ENCODE results near the gene GPR31.
"Not testable (repeated sequence)": the region's sequence is repeated elsewhere in the genome, so short reads cannot be mapped to it uniquely, and the experiment has no call there.

Gene GPR31

GRCh38 chr6:167168296-167168695, 10.5 kb upstream of the GPR31 start:
- H3K4me3 ChIP-seq (ENCODE audit: low read length in 2 of 2); H4K91ac ChIP-seq (ENCODE audit: low read depth, low read length, poor library complexity); H3K9me3 ChIP-seq (replicated peaks in 1 of 2; ENCODE audit: control insufficient read depth in 2 of 2, insufficient read depth in 1 of 2, low read depth in 1 of 2, low read length in 2 of 2); DNase-seq (ENCODE audit: low spot score); H2AK5ac ChIP-seq (ENCODE audit: low read depth, low read length); H2BK120ac ChIP-seq (ENCODE audit: low read depth, low read length); H3K14ac ChIP-seq (ENCODE audit: low read length); H3K4me2 ChIP-seq (ENCODE audit: insufficient read depth, low read length, poor library complexity, severe bottlenecking); H2BK15ac ChIP-seq (ENCODE audit: low read length); H3K4me1 ChIP-seq (ENCODE audit: control insufficient read depth in 2 of 2, insufficient read depth in 1 of 2, low read depth in 1 of 2, low read length in 2 of 2); H2BK12ac ChIP-seq (ENCODE audit: low read length); H3K4ac ChIP-seq (ENCODE audit: low read length); H2BK5ac ChIP-seq (ENCODE audit: low read length); H3K27ac ChIP-seq (replicated peaks; ENCODE audit: low read length); H4K8ac ChIP-seq (ENCODE audit: low read depth, low read length); H3K36me3 ChIP-seq (replicated peaks in 1 of 2; ENCODE audit: control insufficient read depth in 2 of 2, insufficient read depth in 2 of 2, low read length in 2 of 2); H3K79me1 ChIP-seq (ENCODE audit: low read depth, low read length); H2AFZ ChIP-seq (ENCODE audit: low read length); H3K18ac ChIP-seq (ENCODE audit: low read length); H3K9ac ChIP-seq (ENCODE audit: low read depth, low read length, poor library complexity); H3K23ac ChIP-seq (ENCODE audit: low read depth, low read length, poor library complexity): not testable (repeated sequence)
- no CpG with 5 or more reads among the region's 16 CpGs for WGBS, 2 donors (ENCODE audit: extremely low coverage in 2 of 2, insufficient read length in 2 of 2, insufficient replicate concordance in 1 of 2)
- peaks cover 0 to 13% (median 0%) of the 10 kb centered on the region in 3 experiments for H3K27me3 ChIP-seq (ENCODE audit: control insufficient read depth in 3 of 3, insufficient read depth in 3 of 3, low read depth in 1 of 3, low read length in 3 of 3)

- H3K4me2 ChIP-seq (ENCODE audit: insufficient read depth, low read length, poor library complexity, severe bottlenecking); H2BK120ac ChIP-seq (ENCODE audit: low read depth, low read length); H3K23ac ChIP-seq (ENCODE audit: low read depth, low read length, poor library complexity); H3K4me3 ChIP-seq (ENCODE audit: low read length in 2 of 2); H3K9me3 ChIP-seq (replicated peaks in 1 of 2; ENCODE audit: control insufficient read depth in 2 of 2, insufficient read depth in 1 of 2, low read depth in 1 of 2, low read length in 2 of 2); H3K79me1 ChIP-seq (ENCODE audit: low read depth, low read length); H4K91ac ChIP-seq (ENCODE audit: low read depth, low read length, poor library complexity); H2BK12ac ChIP-seq (ENCODE audit: low read length); H2AFZ ChIP-seq (ENCODE audit: low read length); H3K18ac ChIP-seq (ENCODE audit: low read length); H3K14ac ChIP-seq (ENCODE audit: low read length); H3K9ac ChIP-seq (ENCODE audit: low read depth, low read length, poor library complexity); H2BK15ac ChIP-seq (ENCODE audit: low read length); H2BK5ac ChIP-seq (ENCODE audit: low read length); H3K36me3 ChIP-seq (replicated peaks in 1 of 2; ENCODE audit: control insufficient read depth in 2 of 2, insufficient read depth in 2 of 2, low read length in 2 of 2); H3K4me1 ChIP-seq (ENCODE audit: control insufficient read depth in 2 of 2, insufficient read depth in 1 of 2, low read depth in 1 of 2, low read length in 2 of 2); H2AK5ac ChIP-seq (ENCODE audit: low read depth, low read length); H3K4ac ChIP-seq (ENCODE audit: low read length); H3K27ac ChIP-seq (replicated peaks; ENCODE audit: low read length); H4K8ac ChIP-seq (ENCODE audit: low read depth, low read length); DNase-seq (ENCODE audit: low spot score): not testable (repeated sequence)
- WGBS, 2 donors (ENCODE audit: extremely low coverage in 2 of 2, insufficient read length in 2 of 2, insufficient replicate concordance in 1 of 2): no CpG with 5 or more reads among the region's 10 CpGs
- peaks cover 0 to 13% (median 0%) of the 10 kb centered on the region in 3 experiments for H3K27me3 ChIP-seq (ENCODE audit: control insufficient read depth in 3 of 3, insufficient read depth in 3 of 3, low read depth in 1 of 3, low read length in 3 of 3)
Measured at GRCh38 chr6:167167699-167168098, 9.9 kb upstream of the GPR31 start.

GRCh38 chr6:167165858-167166471, 8.2 kb upstream of the GPR31 start:
- peaks cover 0 to 2% of the 10 kb centered on the region in 2 donors for H3K9me3 ChIP-seq (replicated peaks in 1 of 2; ENCODE audit: control insufficient read depth in 2 of 2, insufficient read depth in 1 of 2, low read depth in 1 of 2, low read length in 2 of 2)
- no peak overlapping the region for H4K91ac ChIP-seq (ENCODE audit: low read depth, low read length, poor library complexity)
- no peak overlapping the region for H3K4ac ChIP-seq (ENCODE audit: low read length)
- H3K14ac ChIP-seq (ENCODE audit: low read length): no peak overlapping the region
- H4K8ac ChIP-seq (ENCODE audit: low read depth, low read length): no peak overlapping the region
- H3K36me3 ChIP-seq (replicated peaks in 1 of 2; ENCODE audit: control insufficient read depth in 2 of 2, insufficient read depth in 2 of 2, low read length in 2 of 2): no peaks in the 10 kb centered on the region
- no peak overlapping the region for H2AK5ac ChIP-seq (ENCODE audit: low read depth, low read length)
- H3K27me3 ChIP-seq (ENCODE audit: control insufficient read depth in 3 of 3, insufficient read depth in 3 of 3, low read depth in 1 of 3, low read length in 3 of 3): peaks cover 0 to 16% (median 0%) of the 10 kb centered on the region in 3 experiments
- H3K27ac ChIP-seq (replicated peaks; ENCODE audit: low read length): no peak overlapping the region
- no peak overlapping the region for H3K18ac ChIP-seq (ENCODE audit: low read length)
- H2BK15ac ChIP-seq (ENCODE audit: low read length): no peak overlapping the region
- H2AFZ ChIP-seq (ENCODE audit: low read length): no peak overlapping the region
- DNase-seq (ENCODE audit: low spot score): no peak
- H3K9ac ChIP-seq (ENCODE audit: low read depth, low read length, poor library complexity): no peak overlapping the region
- no peak overlapping the region for H2BK120ac ChIP-seq (ENCODE audit: low read depth, low read length)
- no peak overlapping the region for H2BK5ac ChIP-seq (ENCODE audit: low read length)
- no CpG with 5 or more reads among the region's 2 CpGs for WGBS, 2 donors (ENCODE audit: extremely low coverage in 2 of 2, insufficient read length in 2 of 2, insufficient replicate concordance in 1 of 2)
- no peak overlapping the region for H3K4me2 ChIP-seq (ENCODE audit: insufficient read depth, low read length, poor library complexity, severe bottlenecking)
- H3K4me1 ChIP-seq (ENCODE audit: control insufficient read depth in 2 of 2, insufficient read depth in 1 of 2, low read depth in 1 of 2, low read length in 2 of 2): peaks cover 0 to 3% of the 10 kb centered on the region in 2 donors
- H2BK12ac ChIP-seq (ENCODE audit: low read length): no peak overlapping the region
- no peak overlapping the region for H3K23ac ChIP-seq (ENCODE audit: low read depth, low read length, poor library complexity)
- H3K4me3 ChIP-seq (ENCODE audit: low read length in 2 of 2): no peak overlapping the region
- H3K79me1 ChIP-seq (ENCODE audit: low read depth, low read length): no peaks in the 10 kb centered on the region

- H3K23ac ChIP-seq (ENCODE audit: low read depth, low read length, poor library complexity): no peak overlapping the region
- H2AK5ac ChIP-seq (ENCODE audit: low read depth, low read length): no peak overlapping the region
- DNase-seq (ENCODE audit: low spot score): no peak
- H2AFZ ChIP-seq (ENCODE audit: low read length): no peak overlapping the region
- no peak overlapping the region for H2BK120ac ChIP-seq (ENCODE audit: low read depth, low read length)
- no peaks in the 10 kb centered on the region for H3K36me3 ChIP-seq (replicated peaks in 1 of 2; ENCODE audit: control insufficient read depth in 2 of 2, insufficient read depth in 2 of 2, low read length in 2 of 2)
- no peak overlapping the region for H3K27ac ChIP-seq (replicated peaks; ENCODE audit: low read length)
- no peak overlapping the region for H3K4me2 ChIP-seq (ENCODE audit: insufficient read depth, low read length, poor library complexity, severe bottlenecking)
- no peak overlapping the region for H3K18ac ChIP-seq (ENCODE audit: low read length)
- H2BK12ac ChIP-seq (ENCODE audit: low read length): no peak overlapping the region
- no peaks in the 10 kb centered on the region for H3K79me1 ChIP-seq (ENCODE audit: low read depth, low read length)
- peaks cover 0 to 16% (median 0%) of the 10 kb centered on the region in 3 experiments for H3K27me3 ChIP-seq (ENCODE audit: control insufficient read depth in 3 of 3, insufficient read depth in 3 of 3, low read depth in 1 of 3, low read length in 3 of 3)
- no peak overlapping the region for H2BK5ac ChIP-seq (ENCODE audit: low read length)
- H3K4me3 ChIP-seq (ENCODE audit: low read length in 2 of 2): no peak overlapping the region
- peaks cover 0 to 2% of the 10 kb centered on the region in 2 donors for H3K9me3 ChIP-seq (replicated peaks in 1 of 2; ENCODE audit: control insufficient read depth in 2 of 2, insufficient read depth in 1 of 2, low read depth in 1 of 2, low read length in 2 of 2)
- no peak overlapping the region for H3K9ac ChIP-seq (ENCODE audit: low read depth, low read length, poor library complexity)
- H3K4ac ChIP-seq (ENCODE audit: low read length): no peak overlapping the region
- H3K14ac ChIP-seq (ENCODE audit: low read length): no peak overlapping the region
- H4K91ac ChIP-seq (ENCODE audit: low read depth, low read length, poor library complexity): no peak overlapping the region
- H4K8ac ChIP-seq (ENCODE audit: low read depth, low read length): no peak overlapping the region
- peaks cover 0 to 5% of the 10 kb centered on the region in 2 donors for H3K4me1 ChIP-seq (ENCODE audit: control insufficient read depth in 2 of 2, insufficient read depth in 1 of 2, low read depth in 1 of 2, low read length in 2 of 2)
- WGBS, 2 donors (ENCODE audit: extremely low coverage in 2 of 2, insufficient read length in 2 of 2, insufficient replicate concordance in 1 of 2): no CpG with 5 or more reads among the region's 3 CpGs
- no peak overlapping the region for H2BK15ac ChIP-seq (ENCODE audit: low read length)
Measured at GRCh38 chr6:167164261-167164660, 6.5 kb upstream of the GPR31 start.
